ENCODE measurements around the gene TMEM176B. TPM values are rescaled to one million over a fixed set of nuclear protein-coding genes. Genes with fewer than 3 reads are reported as not detected.

Gene TMEM176B
- total and polyA plus RNA-seq, 2 donors, result 23.4 to 34.7 TPM

DNA sequence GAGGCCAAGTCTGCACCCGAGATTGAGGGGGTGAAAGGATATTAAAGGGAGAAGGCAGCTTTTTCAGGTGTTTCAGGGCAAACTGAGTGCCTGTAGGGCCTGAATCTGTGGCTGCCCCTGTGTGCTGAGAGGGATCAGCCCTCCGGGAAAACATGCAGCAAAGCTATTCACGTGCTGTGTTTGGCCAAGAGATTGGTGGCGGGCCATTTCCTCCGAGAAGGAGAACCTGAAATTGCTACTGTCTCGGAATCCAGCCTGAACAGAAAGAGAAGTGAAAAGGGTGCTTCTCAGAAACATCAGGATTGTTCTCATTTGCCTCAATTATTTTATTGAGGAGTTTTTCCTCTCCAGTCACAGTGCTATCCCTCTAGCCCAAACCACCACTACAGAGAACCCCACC is 46.9 kb downstream of the TMEM176B start:
- DNase-seq (ENCODE audit: low read depth in 6 of 9, low spot score in 9 of 9), result no peak
- no peak overlapping the region for H3K4me3 ChIP-seq (ENCODE audit: low read length in 2 of 2)
- no peaks in the 10 kb centered on the region for H3K36me3 ChIP-seq (ENCODE audit: control insufficient read depth in 2 of 2, insufficient read depth in 2 of 2, low read length in 1 of 2)
- 75% methylated on average over 6 of the region's 6 CpGs for WGBS
- H3K27ac ChIP-seq (ENCODE audit: low read depth in 1 of 2, low read length in 1 of 2), result no peak overlapping the region
- peaks cover 4 to 29% of the 10 kb centered on the region in 2 donors for H3K4me1 ChIP-seq (ENCODE audit: control insufficient read depth in 2 of 2, insufficient read depth in 2 of 2, low read length in 2 of 2)
- H3K9me3 ChIP-seq (ENCODE audit: control insufficient read depth in 2 of 2, insufficient read depth in 1 of 2, low read length in 1 of 2), result no peaks in the 10 kb centered on the region
- no peaks in the 10 kb centered on the region for H3K27me3 ChIP-seq (ENCODE audit: control insufficient read depth in 2 of 2, insufficient read depth in 1 of 2, low read length in 1 of 2)

DNA sequence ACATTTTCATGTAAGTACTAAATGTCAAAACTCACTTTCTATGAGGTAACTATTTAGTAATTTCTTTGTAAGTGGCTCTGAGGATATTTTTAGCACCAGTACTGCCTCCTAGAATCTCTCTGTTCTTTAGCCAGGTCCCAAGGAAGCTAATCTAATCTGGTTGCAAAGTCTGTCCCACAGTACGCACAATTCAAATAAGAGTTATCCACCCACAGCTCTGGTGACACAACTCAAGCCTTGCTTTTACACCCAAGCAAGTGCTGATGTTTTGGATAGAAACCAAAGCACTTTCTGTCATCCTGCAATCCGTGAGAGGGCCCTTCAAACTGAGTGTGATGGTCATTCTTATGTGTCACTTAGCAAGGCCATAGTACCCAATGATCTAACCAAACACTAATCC is 48.5 kb downstream of the TMEM176B start:
- 91% methylated on average over 2 of the region's 2 CpGs for WGBS
- no peaks in the 10 kb centered on the region for H3K27me3 ChIP-seq (ENCODE audit: control insufficient read depth in 2 of 2, insufficient read depth in 1 of 2, low read length in 1 of 2)
- H3K9me3 ChIP-seq (ENCODE audit: control insufficient read depth in 2 of 2, insufficient read depth in 1 of 2, low read length in 1 of 2), result no peaks in the 10 kb centered on the region
- peaks cover 4 to 29% of the 10 kb centered on the region in 2 donors for H3K4me1 ChIP-seq (ENCODE audit: control insufficient read depth in 2 of 2, insufficient read depth in 2 of 2, low read length in 2 of 2)
- no peak overlapping the region for H3K27ac ChIP-seq (ENCODE audit: low read depth in 1 of 2, low read length in 1 of 2)
- H3K4me3 ChIP-seq (ENCODE audit: low read length in 2 of 2), result no peak overlapping the region
- no peaks in the 10 kb centered on the region for H3K36me3 ChIP-seq (ENCODE audit: control insufficient read depth in 2 of 2, insufficient read depth in 2 of 2, low read length in 1 of 2)
- no peak for DNase-seq (ENCODE audit: low read depth in 6 of 9, low spot score in 9 of 9)

DNA sequence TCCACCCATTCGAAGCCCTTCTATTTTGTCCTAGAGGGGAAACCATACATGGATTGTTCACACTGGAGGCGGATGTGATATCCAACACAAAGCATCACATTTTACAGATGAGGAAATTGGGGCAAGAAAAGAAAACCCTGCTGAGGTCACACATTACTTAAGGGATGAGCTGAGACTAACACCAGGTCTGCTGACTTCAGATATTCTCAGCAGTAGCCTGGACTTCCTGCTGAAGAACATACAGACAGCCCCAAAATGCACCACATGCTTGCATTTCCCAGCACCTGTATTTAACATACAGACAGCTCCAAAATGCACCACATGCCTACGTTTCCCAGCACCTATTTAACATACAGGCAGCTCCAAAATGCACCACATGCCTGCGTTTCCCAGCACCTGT is 51.8 kb downstream of the TMEM176B start:
- Histone ChIP-seq H3K9me3 (ENCODE audit: control insufficient read depth in 2 of 2, insufficient read depth in 1 of 2, low read length in 1 of 2) (no peaks in the 10 kb centered on the region), H3K4me1 (ENCODE audit: control insufficient read depth in 2 of 2, insufficient read depth in 2 of 2, low read length in 2 of 2) (peaks cover 0 to 6% of the 10 kb centered on the region in 2 donors), H3K27ac (ENCODE audit: low read depth in 1 of 2, low read length in 1 of 2) (no peak overlapping the region), H3K27me3 (ENCODE audit: control insufficient read depth in 2 of 2, insufficient read depth in 1 of 2, low read length in 1 of 2) (no peaks in the 10 kb centered on the region), H3K36me3 (ENCODE audit: control insufficient read depth in 2 of 2, insufficient read depth in 2 of 2, low read length in 1 of 2) (peaks cover 0 to 9% of the 10 kb centered on the region in 2 donors), H3K4me3 (ENCODE audit: low read length in 2 of 2) (no peak overlapping the region)
- WGBS, result 88% methylated on average over 4 of the region's 4 CpGs
- no peak for DNase-seq (ENCODE audit: low read depth in 6 of 9, low spot score in 9 of 9)

DNA sequence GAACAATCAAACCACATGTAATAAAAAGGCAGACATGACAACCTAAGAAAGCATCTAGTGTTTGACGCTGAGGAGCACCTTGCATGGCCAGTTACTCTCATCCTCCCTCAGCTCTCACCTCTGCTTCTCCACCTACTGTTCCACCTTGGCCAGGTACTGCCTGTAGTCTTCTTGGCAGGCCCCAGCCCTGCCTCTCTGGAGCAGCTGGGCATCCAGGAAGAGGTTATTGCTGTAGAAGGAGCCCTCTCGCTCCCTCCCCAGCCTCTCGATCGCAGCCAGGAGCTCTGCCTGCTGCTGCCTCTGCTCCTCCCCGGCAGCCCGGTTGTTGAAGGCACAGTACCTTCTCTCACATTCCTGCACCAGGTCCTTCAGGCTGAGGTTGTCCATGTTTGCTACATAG is 53.2 kb downstream of the TMEM176B start:
- H3K4me3 ChIP-seq (ENCODE audit: low read length in 2 of 2), result no peak overlapping the region
- no peak overlapping the region for H3K27ac ChIP-seq (ENCODE audit: low read depth in 1 of 2, low read length in 1 of 2)
- peaks cover 0 to 10% of the 10 kb centered on the region in 2 donors for H3K4me1 ChIP-seq (ENCODE audit: control insufficient read depth in 2 of 2, insufficient read depth in 2 of 2, low read length in 2 of 2)
- H3K36me3 ChIP-seq (ENCODE audit: control insufficient read depth in 2 of 2, insufficient read depth in 2 of 2, low read length in 1 of 2), result peaks cover 0 to 23% of the 10 kb centered on the region in 2 donors
- no peaks in the 10 kb centered on the region for H3K27me3 ChIP-seq (ENCODE audit: control insufficient read depth in 2 of 2, insufficient read depth in 1 of 2, low read length in 1 of 2)
- DNase-seq (ENCODE audit: low read depth in 6 of 9, low spot score in 9 of 9), result no peak
- H3K9me3 ChIP-seq (ENCODE audit: control insufficient read depth in 2 of 2, insufficient read depth in 1 of 2, low read length in 1 of 2), result no peaks in the 10 kb centered on the region
- WGBS, result 97% methylated on average over 6 of the region's 6 CpGs

DNA sequence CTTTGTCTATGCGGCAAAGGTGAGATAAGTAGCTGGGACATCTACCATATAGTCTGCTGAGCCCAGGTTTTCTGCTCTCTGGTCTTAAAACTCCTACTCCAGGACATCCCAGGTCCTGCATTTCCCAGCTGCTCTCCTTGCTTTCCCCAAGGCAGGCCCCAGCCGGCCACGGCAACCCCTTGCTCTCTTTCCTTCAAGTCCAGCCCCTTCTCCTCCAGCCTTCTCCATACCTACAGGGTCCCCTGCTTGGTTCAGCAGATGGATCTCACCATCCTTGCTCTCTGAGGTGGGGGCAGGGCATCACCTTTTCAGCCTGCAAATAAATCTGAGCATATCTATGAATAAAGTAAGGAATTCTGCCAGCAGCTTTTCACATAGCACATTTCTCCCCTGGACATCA is 54.3 kb downstream of the TMEM176B start:
- no peaks in the 10 kb centered on the region for H3K27me3 ChIP-seq (ENCODE audit: control insufficient read depth in 2 of 2, insufficient read depth in 1 of 2, low read length in 1 of 2)
- no peaks in the 10 kb centered on the region for H3K9me3 ChIP-seq (ENCODE audit: control insufficient read depth in 2 of 2, insufficient read depth in 1 of 2, low read length in 1 of 2)
- H3K4me1 ChIP-seq (ENCODE audit: control insufficient read depth in 2 of 2, insufficient read depth in 2 of 2, low read length in 2 of 2), result peaks cover 0 to 10% of the 10 kb centered on the region in 2 donors
- no peak overlapping the region for H3K4me3 ChIP-seq (ENCODE audit: low read length in 2 of 2)
- WGBS, result 94% methylated on average over 3 of the region's 3 CpGs
- no peak for DNase-seq (ENCODE audit: low read depth in 6 of 9, low spot score in 9 of 9)
- H3K27ac ChIP-seq (ENCODE audit: low read depth in 1 of 2, low read length in 1 of 2), result no peak overlapping the region
- H3K36me3 ChIP-seq (ENCODE audit: control insufficient read depth in 2 of 2, insufficient read depth in 2 of 2, low read length in 1 of 2), result peaks cover 0 to 32% of the 10 kb centered on the region in 2 donors

DNA sequence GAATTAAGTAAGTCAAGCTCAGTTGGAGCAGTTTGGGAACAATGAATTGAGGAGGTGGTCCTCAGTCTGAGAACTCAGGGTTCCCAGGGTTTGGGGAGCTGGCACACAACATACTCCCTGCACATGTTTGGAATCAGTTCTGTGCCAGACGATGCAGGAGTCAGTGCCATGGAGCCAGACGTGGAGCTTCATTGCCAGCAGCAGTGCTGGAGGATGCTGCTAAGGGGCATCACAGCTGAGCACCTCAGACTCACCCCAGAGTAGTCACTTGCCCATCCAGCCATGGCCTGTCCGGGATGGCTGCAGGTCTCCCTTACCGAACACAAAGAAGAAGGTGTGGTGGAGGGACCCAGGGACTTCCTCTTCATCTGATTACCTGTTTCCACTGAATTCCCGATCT is 55.1 kb downstream of the TMEM176B start:
- Histone ChIP-seq H3K4me3 (ENCODE audit: low read length in 2 of 2) (no peak overlapping the region), H3K27me3 (ENCODE audit: control insufficient read depth in 2 of 2, insufficient read depth in 1 of 2, low read length in 1 of 2) (no peaks in the 10 kb centered on the region), H3K27ac (ENCODE audit: low read depth in 1 of 2, low read length in 1 of 2) (no peak overlapping the region), H3K4me1 (ENCODE audit: control insufficient read depth in 2 of 2, insufficient read depth in 2 of 2, low read length in 2 of 2) (peaks cover 0 to 10% of the 10 kb centered on the region in 2 donors), H3K9me3 (ENCODE audit: control insufficient read depth in 2 of 2, insufficient read depth in 1 of 2, low read length in 1 of 2) (no peaks in the 10 kb centered on the region), H3K36me3 (ENCODE audit: control insufficient read depth in 2 of 2, insufficient read depth in 2 of 2, low read length in 1 of 2) (peaks cover 0 to 34% of the 10 kb centered on the region in 2 donors)
- 97% methylated on average over 5 of the region's 5 CpGs for WGBS
- DNase-seq (ENCODE audit: low read depth in 6 of 9, low spot score in 9 of 9), result no peak

DNA sequence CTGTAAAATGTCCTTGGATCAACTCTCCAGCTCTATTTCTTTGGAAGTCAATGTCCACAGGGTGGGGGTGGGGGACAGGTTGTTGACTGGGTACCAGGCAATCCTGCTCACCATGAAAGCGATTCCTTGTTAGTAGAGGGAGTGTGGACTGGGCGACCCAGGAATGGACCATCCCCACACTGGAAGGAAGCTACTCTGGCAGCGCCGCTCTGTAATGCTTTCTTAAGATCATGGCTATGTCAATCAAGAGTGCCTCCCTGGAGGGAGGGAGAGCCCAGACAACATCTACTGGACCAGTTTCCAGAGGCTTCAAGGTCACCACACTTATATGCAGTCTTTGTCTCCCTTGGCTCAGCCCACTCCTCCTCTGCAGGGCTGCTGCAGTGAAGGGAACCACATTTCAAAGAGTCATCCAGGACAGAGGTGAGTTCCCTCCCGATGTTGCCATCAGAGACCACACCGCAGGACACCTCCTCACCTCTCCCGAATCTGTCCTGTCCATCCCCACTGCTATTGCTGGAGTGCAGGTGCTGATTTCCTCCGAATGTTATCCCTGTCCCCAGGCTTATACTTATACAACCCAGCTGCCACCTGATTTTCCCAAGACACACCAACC is 56.0 kb downstream of the TMEM176B start:
- peaks cover 0 to 34% of the 10 kb centered on the region in 2 donors for H3K36me3 ChIP-seq (ENCODE audit: control insufficient read depth in 2 of 2, insufficient read depth in 2 of 2, low read length in 1 of 2)
- peaks cover 0 to 10% of the 10 kb centered on the region in 2 donors for H3K4me1 ChIP-seq (ENCODE audit: control insufficient read depth in 2 of 2, insufficient read depth in 2 of 2, low read length in 2 of 2)
- no peak overlapping the region for H3K27ac ChIP-seq (ENCODE audit: low read depth in 1 of 2, low read length in 1 of 2)
- no peaks in the 10 kb centered on the region for H3K9me3 ChIP-seq (ENCODE audit: control insufficient read depth in 2 of 2, insufficient read depth in 1 of 2, low read length in 1 of 2)
- H3K4me3 ChIP-seq (ENCODE audit: low read length in 2 of 2), result no peak overlapping the region
- WGBS, result 95% methylated on average over 8 of the region's 8 CpGs
- H3K27me3 ChIP-seq (ENCODE audit: control insufficient read depth in 2 of 2, insufficient read depth in 1 of 2, low read length in 1 of 2), result no peaks in the 10 kb centered on the region
- no peak for DNase-seq (ENCODE audit: low read depth in 6 of 9, low spot score in 9 of 9)

DNA sequence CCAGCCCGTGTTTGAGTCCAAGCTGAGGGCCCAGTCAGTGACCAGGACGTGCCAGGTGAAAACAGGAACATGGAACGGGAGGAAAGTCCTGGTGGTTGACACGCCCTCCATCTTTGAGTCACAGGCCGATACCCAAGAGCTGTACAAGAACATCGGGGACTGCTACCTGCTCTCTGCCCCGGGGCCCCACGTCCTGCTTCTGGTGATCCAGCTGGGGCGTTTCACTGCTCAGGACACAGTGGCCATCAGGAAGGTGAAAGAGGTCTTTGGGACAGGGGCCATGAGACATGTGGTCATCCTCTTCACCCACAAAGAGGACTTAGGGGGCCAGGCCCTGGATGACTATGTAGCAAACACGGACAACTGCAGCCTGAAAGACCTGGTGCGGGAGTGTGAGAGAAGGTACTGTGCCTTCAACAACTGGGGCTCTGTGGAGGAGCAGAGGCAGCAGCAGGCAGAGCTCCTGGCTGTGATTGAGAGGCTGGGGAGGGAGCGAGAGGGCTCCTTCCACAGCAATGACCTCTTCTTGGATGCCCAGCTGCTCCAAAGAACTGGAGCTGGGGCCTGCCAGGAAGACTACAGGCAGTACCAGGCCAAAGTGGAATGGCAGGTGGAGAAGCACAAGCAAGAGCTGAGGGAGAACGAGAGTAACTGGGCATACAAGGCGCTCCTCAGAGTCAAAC is 57.7 kb downstream of the TMEM176B start:
- DNase-seq (ENCODE audit: low read depth in 6 of 9, low spot score in 9 of 9), result no peak
- WGBS, result 97% methylated on average over 14 of the region's 14 CpGs
- Histone ChIP-seq H3K36me3 (ENCODE audit: control insufficient read depth in 2 of 2, insufficient read depth in 2 of 2, low read length in 1 of 2) (peaks cover 0 to 34% of the 10 kb centered on the region in 2 donors), H3K27me3 (ENCODE audit: control insufficient read depth in 2 of 2, insufficient read depth in 1 of 2, low read length in 1 of 2) (no peaks in the 10 kb centered on the region), H3K4me1 (ENCODE audit: control insufficient read depth in 2 of 2, insufficient read depth in 2 of 2, low read length in 2 of 2) (peaks cover 0 to 23% of the 10 kb centered on the region in 2 donors), H3K9me3 (ENCODE audit: control insufficient read depth in 2 of 2, insufficient read depth in 1 of 2, low read length in 1 of 2) (no peaks in the 10 kb centered on the region), H3K4me3 (ENCODE audit: low read length in 2 of 2) (no peak overlapping the region), H3K27ac (ENCODE audit: low read depth in 1 of 2, low read length in 1 of 2) (no peak overlapping the region)
